Fibroblast of villous mesenchyme (primary cell): ENCODE data around the gene CC2D2A. TPM values are rescaled to one million over a fixed set of nuclear protein-coding genes. Genes with fewer than 3 reads are reported as not detected.

ENCODE experiments used
- DNase-seq: peaks from one replicate; pipeline ENCODE4 v3.0.0-alpha.2; 2010; ENCODE audit warnings: low read depth
- H3K4me3 ChIP-seq: 2 replicates; pipeline ENCODE4 v1.5.1; 2011; ENCODE audit warnings: low read depth, mild to moderate bottlenecking, low read length
- total RNA-seq: library from RNA; depleted of rRNA; stranded (reverse); fragments of >200 nt; gene quantifications from 2 replicates; pipeline ENCODE4 v1.2.3, GENCODE V29; 2012
- TF ChIP-seq, protein P1 (sequence below): IDR thresholded peaks from 2 replicates; pipeline ENCODE4 v1.5.1; 2012; ENCODE audit warnings: low read depth, mild to moderate bottlenecking, low read length; ENCODE audit not compliant: insufficient read depth

Gene CC2D2A
- total RNA-seq, 1 donor: 23.7 TPM

DNA sequence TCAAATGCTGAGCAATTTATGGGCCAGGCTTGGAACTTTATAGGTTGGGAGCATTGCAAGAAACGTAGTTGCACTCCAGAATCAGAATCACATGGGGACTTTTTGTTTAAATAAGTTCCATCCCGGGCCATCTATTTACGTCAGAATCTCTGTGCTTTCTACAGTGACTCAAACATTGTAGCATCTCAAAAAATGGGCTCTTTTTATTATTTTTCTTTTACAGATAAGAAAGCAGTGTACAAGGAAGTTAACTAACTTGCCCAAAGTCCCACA, 10.2 kb downstream of the CC2D2A start:
- TF ChIP-seq, protein P1, sequence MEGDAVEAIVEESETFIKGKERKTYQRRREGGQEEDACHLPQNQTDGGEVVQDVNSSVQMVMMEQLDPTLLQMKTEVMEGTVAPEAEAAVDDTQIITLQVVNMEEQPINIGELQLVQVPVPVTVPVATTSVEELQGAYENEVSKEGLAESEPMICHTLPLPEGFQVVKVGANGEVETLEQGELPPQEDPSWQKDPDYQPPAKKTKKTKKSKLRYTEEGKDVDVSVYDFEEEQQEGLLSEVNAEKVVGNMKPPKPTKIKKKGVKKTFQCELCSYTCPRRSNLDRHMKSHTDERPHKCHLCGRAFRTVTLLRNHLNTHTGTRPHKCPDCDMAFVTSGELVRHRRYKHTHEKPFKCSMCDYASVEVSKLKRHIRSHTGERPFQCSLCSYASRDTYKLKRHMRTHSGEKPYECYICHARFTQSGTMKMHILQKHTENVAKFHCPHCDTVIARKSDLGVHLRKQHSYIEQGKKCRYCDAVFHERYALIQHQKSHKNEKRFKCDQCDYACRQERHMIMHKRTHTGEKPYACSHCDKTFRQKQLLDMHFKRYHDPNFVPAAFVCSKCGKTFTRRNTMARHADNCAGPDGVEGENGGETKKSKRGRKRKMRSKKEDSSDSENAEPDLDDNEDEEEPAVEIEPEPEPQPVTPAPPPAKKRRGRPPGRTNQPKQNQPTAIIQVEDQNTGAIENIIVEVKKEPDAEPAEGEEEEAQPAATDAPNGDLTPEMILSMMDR: no peak
- DNase-seq: peak; percentile 91
- peak overlapping the region; percentile 69 for H3K4me3 ChIP-seq

DNA sequence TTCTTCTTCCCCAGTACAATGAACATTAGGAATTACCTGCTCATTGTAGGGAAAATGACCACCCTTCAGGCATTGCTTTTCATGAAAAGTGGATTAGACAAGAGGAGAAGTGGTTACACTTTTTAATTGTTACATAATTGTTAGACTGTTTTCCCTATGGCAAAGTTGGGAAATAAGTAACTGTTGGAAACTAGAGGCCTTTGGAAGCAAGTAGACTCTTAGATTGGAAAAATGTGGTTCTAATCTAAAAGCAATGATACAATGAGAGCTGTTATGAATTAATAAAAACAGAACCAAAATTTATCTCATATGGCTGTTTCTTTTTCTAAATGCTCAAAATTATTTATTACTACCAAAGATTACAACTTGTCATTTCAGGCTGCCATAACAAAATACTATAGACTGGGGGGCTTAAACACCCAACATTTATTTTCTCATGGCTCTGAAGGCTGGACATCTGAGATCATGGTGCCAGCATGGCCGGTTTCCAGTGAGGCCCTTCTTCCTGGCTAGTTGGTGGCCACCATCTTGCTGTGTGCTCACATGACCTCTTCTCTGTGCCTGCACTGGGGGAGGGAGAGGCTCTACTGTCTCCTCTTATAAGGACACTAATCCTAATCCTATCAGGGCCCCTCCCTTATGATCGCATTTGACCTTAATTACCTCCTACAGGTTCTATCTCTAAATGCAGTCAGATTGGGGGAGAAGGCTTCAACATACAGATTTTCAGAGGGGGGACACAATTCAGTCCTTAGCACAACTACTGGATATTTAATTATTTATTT, 12.5 kb downstream of the CC2D2A start:
- no peak overlapping the region for H3K4me3 ChIP-seq
- TF ChIP-seq, protein P1: no peak
- no peak for DNase-seq

DNA sequence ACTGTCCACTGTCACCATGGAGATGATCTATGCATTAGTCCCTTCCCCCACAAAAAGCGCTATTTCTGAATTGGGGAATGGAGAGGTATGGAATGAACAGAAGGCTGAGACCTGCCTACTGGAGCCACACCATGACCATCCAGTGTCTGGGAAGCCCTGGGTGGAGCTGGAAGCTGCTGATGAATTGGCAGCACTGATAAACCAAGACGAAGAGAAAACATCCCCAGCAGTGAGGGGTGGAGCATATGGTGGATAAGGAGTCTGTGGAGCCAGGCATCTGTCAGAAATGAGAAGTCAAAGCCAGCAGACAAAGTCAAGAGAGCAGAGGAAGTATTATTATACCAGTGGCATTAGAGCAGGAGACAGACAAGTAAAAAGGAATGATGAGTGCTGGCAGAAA, 13.2 kb downstream of the CC2D2A start:
- H3K4me3 ChIP-seq: no peak overlapping the region
- TF ChIP-seq, protein P1: no peak
- DNase-seq: no peak

DNA sequence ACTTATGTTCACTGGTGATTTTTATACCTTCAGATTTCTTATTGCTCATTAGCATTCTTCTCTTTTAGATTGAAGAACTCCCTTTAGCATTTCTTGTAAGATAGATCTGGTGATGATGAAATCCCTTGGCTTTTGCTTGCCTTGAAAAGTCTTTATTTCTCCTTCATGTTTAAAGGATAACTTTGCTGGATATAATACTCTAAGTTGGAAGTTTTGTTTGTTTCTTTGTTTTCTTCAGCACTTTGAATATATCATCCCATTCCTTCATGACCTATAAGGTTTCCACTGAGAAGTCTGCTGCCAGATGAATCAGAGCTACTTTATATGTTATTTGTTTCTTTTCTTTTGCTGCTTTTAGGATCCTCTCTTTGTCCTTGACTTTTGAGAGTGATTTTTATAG, 18.5 kb downstream of the CC2D2A start:
- TF ChIP-seq, protein P1: no peak
- H3K4me3 ChIP-seq: no peak overlapping the region
- DNase-seq: peak; percentile 25

DNA sequence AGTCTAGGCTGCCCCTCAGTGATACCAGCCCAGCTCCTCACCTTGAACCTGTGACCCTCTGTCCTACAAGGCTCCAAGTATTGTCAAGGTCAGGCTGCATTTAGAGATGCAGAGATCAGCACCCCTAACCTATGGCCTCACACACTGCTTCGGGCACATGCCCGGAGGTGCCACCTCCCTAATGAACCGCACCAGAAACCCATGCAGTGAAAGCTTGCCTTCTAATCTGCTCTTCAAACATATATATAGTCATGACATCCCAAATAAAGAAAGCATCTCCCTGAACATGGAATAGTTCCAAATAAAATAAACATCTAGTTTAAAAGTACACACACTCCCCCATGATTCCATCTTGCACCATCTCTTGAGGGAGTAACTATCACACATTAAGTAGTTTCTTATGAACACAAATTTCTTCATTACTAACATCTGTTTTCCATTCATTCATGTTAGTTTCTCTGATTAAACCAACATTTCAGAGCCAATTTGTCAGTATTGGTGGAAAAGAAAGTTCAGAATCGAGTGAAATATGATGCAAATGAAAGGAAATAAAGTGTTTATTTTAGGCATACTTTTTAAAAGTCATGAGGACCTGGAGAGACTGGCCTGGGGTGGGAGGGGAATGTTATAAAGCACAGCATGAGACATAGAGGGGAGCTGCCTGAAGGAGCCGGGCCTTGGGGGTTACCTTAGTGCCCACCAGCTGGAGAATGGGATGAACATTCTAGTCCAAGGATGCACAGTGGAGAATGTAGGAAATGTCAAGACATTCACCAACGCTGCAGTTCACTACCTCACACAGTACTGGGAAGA, 19.2 kb downstream of the CC2D2A start:
- DNase-seq: peak; percentile 88
- TF ChIP-seq, protein P1: no peak
- H3K4me3 ChIP-seq: no peak overlapping the region

DNA sequence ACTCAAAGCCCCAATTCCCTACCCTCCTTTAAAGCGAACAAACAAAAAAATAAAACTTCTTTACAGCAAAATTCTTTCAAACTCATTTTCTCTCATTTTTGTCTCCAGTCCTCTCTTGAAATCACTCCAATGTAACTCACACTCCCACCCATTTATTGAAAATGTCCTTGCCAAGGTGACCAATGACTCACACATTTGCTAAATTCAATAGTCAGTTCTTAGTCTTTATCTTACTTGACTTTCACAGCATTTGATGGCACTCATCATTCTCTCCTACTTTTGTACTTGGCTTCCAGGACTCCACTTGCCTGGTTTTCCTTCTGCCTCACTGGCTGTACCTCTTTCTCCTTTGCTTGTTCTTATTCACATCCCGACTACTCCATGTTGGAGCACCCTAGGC, 19.9 kb downstream of the CC2D2A start:
- TF ChIP-seq, protein P1: no peak
- no peak overlapping the region for H3K4me3 ChIP-seq
- DNase-seq: no peak
